GM10248 (cell line): ENCODE data around the gene OBSCN.

Experiments used
- CTCF ChIA-PET: fragments of 300-600 bp; sonication (Branson Sonifier 250); formaldehyde crosslinking; extraction: SDS; loops from one replicate; lab custom pipeline; 2021; ENCODE audit warnings: antibody characterized with exemption; lab: Yijun Ruan, JAX
- POLR2A ChIA-PET: fragments of 350-650 bp; sonication (Branson Sonifier 250); formaldehyde crosslinking; extraction: SDS; loops from one replicate; lab custom pipeline; 2020; ENCODE audit warnings: antibody characterized with exemption; lab: Yijun Ruan, JAX
- DNase-seq: peaks from one replicate; pipeline ENCODE4 v3.0.0; 2012; ENCODE audit errors: extremely low spot score
- CTCF ChIP-seq: IDR thresholded peaks from 2 replicates; pipeline ENCODE4 v1.5.1; 2012; ENCODE audit warnings: mild to moderate bottlenecking, low read depth; ENCODE audit errors: extremely low read depth, missing control alignments, control extremely low read depth

The OBSCN gene

GRCh38 chr1:228347181-228347580 lies 139.3 kb downstream of the OBSCN start:
- POLR2A ChIA-PET, result no interaction called here
- CTCF ChIA-PET, result interaction anchor here (0.9 kb wide), 1 partner anchor 154 kb away, joined by 3 read pairs; no protein-coding TSS in a partner anchor
- no peak for TF ChIP-seq CTCF
- DNase-seq, result no peak

GRCh38 chr1:228348708-228349467 lies 141.0 kb downstream of the OBSCN start:
- ChIA-PET CTCF (no interaction called here), POLR2A (no interaction called here)
- no peak for TF ChIP-seq CTCF
- no peak for DNase-seq

GRCh38 chr1:228349701-228350171 lies 141.9 kb downstream of the OBSCN start:
- ChIA-PET CTCF (no interaction called here), POLR2A (no interaction called here)
- no peak for DNase-seq
- no peak for TF ChIP-seq CTCF

GRCh38 chr1:228350179-228350742 lies 142.4 kb downstream of the OBSCN start:
- POLR2A ChIA-PET, result no interaction called here
- no peak for DNase-seq
- CTCF ChIA-PET, result no interaction called here
- TF ChIP-seq CTCF, result no peak

GRCh38 chr1:228350831-228351781 lies 143.3 kb downstream of the OBSCN start:
- ChIA-PET POLR2A (no interaction called here), CTCF (no interaction called here)
- no peak for DNase-seq
- no peak for TF ChIP-seq CTCF

- no peak for TF ChIP-seq CTCF
- POLR2A ChIA-PET, result no interaction called here
- DNase-seq, result no peak
- CTCF ChIA-PET, result no interaction called here
Measured at GRCh38 chr1:228351850-228352249, 144.0 kb downstream of the OBSCN start.
